ENCODE results near the gene LIPC. TPM values are rescaled to one million over a fixed set of nuclear protein-coding genes. Genes with fewer than 3 reads are reported as not detected.

The LIPC gene
- total and polyA plus RNA-seq, 2 of the 4 experiments (the other 2 are of a cell fraction): 0.07 TPM; not detected in 1

DNA sequence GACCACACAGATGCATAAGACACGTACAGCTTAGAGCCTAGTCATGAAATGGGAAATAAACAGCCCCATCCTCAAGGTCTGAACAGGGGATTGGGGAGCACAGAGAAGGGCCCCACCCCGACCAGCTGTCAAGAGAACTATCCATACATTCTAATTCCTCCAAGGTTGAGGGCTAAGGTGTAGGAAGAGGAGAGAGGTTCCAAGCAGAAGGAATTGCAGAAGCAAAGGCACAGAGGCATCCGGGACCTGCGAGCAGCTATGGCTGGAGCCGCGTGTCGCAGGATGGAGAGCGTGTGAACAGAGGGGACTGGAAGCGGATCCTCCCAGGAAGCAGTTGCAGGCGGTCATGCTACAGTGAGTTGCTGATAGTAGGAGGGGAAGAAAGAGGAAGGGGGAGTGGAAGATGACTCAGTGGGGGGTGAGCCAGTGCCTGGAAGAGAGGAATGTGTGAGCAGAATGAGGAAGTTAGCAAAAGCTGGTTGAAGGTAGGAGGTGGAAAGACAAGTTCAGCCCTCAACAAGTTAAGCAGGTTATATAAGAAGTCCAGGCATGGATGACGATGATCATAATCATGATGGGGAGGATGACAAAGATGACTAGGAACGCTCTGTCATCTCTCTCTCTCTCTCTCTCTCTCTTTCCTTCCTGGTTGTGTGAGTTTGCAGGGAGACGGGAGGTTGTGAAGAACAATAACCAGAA lies 89.7 kb downstream of the LIPC start (continued):
- TF ChIP-seq MAZ (IDR thresholded peaks at IDR 0.05; ENCODE audit: borderline replicate concordance, low read depth, low read length): peak; percentile 48; the same call in 1 of the 2 replicates

DNA sequence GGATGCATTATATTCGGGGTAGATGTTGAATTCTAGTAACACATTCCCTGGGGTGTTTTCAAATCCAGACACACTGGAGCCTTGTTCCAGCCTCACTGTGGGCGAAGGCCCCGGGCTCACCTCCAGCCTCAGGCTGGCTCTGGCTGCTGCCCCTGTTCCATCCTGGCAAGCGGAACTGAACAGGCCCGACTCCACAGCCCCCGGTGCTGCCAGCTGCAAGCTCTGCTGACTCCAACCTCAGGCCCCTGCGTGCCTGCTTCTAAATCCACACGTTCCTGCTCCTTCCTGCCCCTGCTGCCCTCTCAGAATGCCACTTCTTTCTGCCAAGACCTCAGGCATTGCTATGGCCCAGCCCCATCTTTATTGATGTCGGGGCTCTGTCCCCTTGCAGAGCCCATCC lies 90.6 kb downstream of the LIPC start:
- DNase-seq (no peak), ATAC-seq (ENCODE audit: low read depth) (no peak)
- no peak overlapping the region for H3K9ac ChIP-seq (ENCODE audit: low read depth, low read length)
- in situ Hi-C loops (cut with MboI; ENCODE audit: low sequenced_read_pairs): no loop called here
- intact Hi-C loops (cut with micrococcal nuclease): no loop called here
- no peak overlapping the region for H3K18ac ChIP-seq (ENCODE audit: low read depth, low read length)
- no peak overlapping the region for H3K4me2 ChIP-seq (ENCODE audit: low read depth, low read length)
- no peak overlapping the region for H3K4me3 ChIP-seq (ENCODE audit: insufficient read depth, low read depth, low read length)
- dilution Hi-C loops (cut with HindIII; ENCODE audit: low sequenced_read_pairs, unreplicated experiment): no loop called here
- no TSS peak for BruUV-seq (replicated peaks)
- H3K9me1 ChIP-seq (ENCODE audit: insufficient read depth, low read length): peaks cover 18% of the 10 kb centered on the region
- H3K36me3 ChIP-seq (ENCODE audit: control insufficient read depth, insufficient read depth, low read length): no peaks in the 10 kb centered on the region
- H3K27ac ChIP-seq (ENCODE audit: insufficient read depth, low read length): no peak overlapping the region
- H3K4me1 ChIP-seq (ENCODE audit: control insufficient read depth, insufficient read depth, low read length): peaks cover 8% of the 10 kb centered on the region
- H2BK20ac ChIP-seq (ENCODE audit: low read depth, low read length): peak overlapping the region; percentile 78
- H3K56ac ChIP-seq (ENCODE audit: extremely low read depth, insufficient read depth, low read length): no peak overlapping the region
- no peaks in the 10 kb centered on the region for H3K27me3 ChIP-seq (ENCODE audit: control insufficient read depth, insufficient read depth, low read length)
- no peak overlapping the region for H4K5ac ChIP-seq (ENCODE audit: low read depth, low read length)
- no peaks in the 10 kb centered on the region for H3K9me3 ChIP-seq (ENCODE audit: control insufficient read depth, insufficient read depth, low read length)
- no peak overlapping the region for H3K23ac ChIP-seq (ENCODE audit: low read depth, low read length)
- WGBS, 2 experiments (ENCODE audit: extremely low coverage in 2 of 2, insufficient read length in 1 of 2): 86% methylated on average over 6 of the region's 9 CpGs; no CpG with 5 or more reads in 1 of the 2 experiments
- POLR2A ChIA-PET (ENCODE audit: unreplicated experiment): no interaction called here
- peak overlapping the region; percentile 89 for H2BK120ac ChIP-seq (ENCODE audit: low read depth, low read length)
- no peaks in the 10 kb centered on the region for H4K20me1 ChIP-seq (ENCODE audit: insufficient read depth, low read length)
- peak overlapping the region; percentile 91 for H2AFZ ChIP-seq (replicated peaks; ENCODE audit: low read length, poor library complexity)
- peak overlapping the region; percentile 92; the same call in 1 of the 3 replicates for H2BK15ac ChIP-seq (ENCODE audit: low read depth, low read length)
- peak overlapping the region; percentile 71 for H4K91ac ChIP-seq (ENCODE audit: insufficient read depth, low read depth, low read length)
- H2AK9ac ChIP-seq (replicated peaks; ENCODE audit: low read depth, low read length, poor library complexity): no peak overlapping the region
- H3K14ac ChIP-seq (replicated peaks; ENCODE audit: low read depth, low read length): peak overlapping the region; percentile 80; the same call in 1 of the 2 replicates
- TF ChIP-seq MXI1 (IDR thresholded peaks at IDR 0.05; ENCODE audit: borderline replicate concordance, low read depth, low read length): no peak
- TF ChIP-seq CHD1 (IDR thresholded peaks at IDR 0.05; ENCODE audit: low read depth, low read length): no peak
- TF ChIP-seq MAZ (IDR thresholded peaks at IDR 0.05; ENCODE audit: borderline replicate concordance, low read depth, low read length): no peak
- H3K79me1 ChIP-seq (ENCODE audit: low read depth in 1 of 2, low read length in 2 of 2): no peaks in the 10 kb centered on the region
- peak overlapping the region; percentile 96 for H2AK5ac ChIP-seq (ENCODE audit: low read depth, low read length)
- CTCF ChIA-PET: no interaction called here
- H4K8ac ChIP-seq (ENCODE audit: low read depth in 2 of 2, low read length in 2 of 2): peak overlapping the region; percentile 54 to 90; a peak in 3 of 4 replicates
- H3K4ac ChIP-seq (ENCODE audit: low read depth, low read length): peak overlapping the region; percentile 52; the same call in 1 of the 2 replicates
- no peak overlapping the region for H2BK5ac ChIP-seq (ENCODE audit: low read depth, low read length, poor library complexity, severe bottlenecking)

Data from IMR-90 (cell line).